ENCODE data around the gene KCNG4.

- TF ChIP-seq, protein P1, sequence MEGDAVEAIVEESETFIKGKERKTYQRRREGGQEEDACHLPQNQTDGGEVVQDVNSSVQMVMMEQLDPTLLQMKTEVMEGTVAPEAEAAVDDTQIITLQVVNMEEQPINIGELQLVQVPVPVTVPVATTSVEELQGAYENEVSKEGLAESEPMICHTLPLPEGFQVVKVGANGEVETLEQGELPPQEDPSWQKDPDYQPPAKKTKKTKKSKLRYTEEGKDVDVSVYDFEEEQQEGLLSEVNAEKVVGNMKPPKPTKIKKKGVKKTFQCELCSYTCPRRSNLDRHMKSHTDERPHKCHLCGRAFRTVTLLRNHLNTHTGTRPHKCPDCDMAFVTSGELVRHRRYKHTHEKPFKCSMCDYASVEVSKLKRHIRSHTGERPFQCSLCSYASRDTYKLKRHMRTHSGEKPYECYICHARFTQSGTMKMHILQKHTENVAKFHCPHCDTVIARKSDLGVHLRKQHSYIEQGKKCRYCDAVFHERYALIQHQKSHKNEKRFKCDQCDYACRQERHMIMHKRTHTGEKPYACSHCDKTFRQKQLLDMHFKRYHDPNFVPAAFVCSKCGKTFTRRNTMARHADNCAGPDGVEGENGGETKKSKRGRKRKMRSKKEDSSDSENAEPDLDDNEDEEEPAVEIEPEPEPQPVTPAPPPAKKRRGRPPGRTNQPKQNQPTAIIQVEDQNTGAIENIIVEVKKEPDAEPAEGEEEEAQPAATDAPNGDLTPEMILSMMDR (conservative IDR thresholded peaks at IDR 0.05) = no peak
- TF ChIP-seq ZFX (IDR thresholded peaks at IDR 0.05) = no peak
Measured at GRCh38 chr16:84232969-84233368, 6.8 kb downstream of the KCNG4 start.
